ACC112 (cell line): Measurements from ENCODE around the gene TMEM259.

Experiments
- H2AFZ ChIP-seq: fragments of 200-600 bp; sonication (generic); one replicate; pipeline ENCODE4 v1.6.0; 2017; ENCODE audit warnings: antibody characterized with exemption, low read length; ENCODE audit not compliant: unreplicated experiment
- H3K27ac ChIP-seq: fragments of 200-600 bp; sonication (generic); 2 replicates; pipeline ENCODE4 v1.5.1; 2014; ENCODE audit warnings: low read depth, mild to moderate bottlenecking, antibody characterized with exemption, low read length, moderate library complexity
- H3K27me3 ChIP-seq: fragments of 200-600 bp; sonication (generic); 2 replicates; pipeline ENCODE4 v1.6.1; 2014; ENCODE audit warnings: mild to moderate bottlenecking, antibody characterized with exemption, low read length, moderate library complexity, mixed read lengths; ENCODE audit not compliant: insufficient read depth
- H3K36me3 ChIP-seq: fragments of 200-600 bp; sonication (generic); 2 replicates; pipeline ENCODE4 v1.6.1; 2016; ENCODE audit warnings: mild to moderate bottlenecking, antibody characterized with exemption, low read length, moderate library complexity, mixed read lengths; ENCODE audit not compliant: insufficient read depth
- H3K4me1 ChIP-seq: fragments of 200-600 bp; sonication (generic); one replicate; pipeline ENCODE4 v1.6.1; 2016; ENCODE audit warnings: low read length, mixed read lengths; ENCODE audit not compliant: insufficient read depth, unreplicated experiment, control insufficient read depth
- H3K4me3 ChIP-seq: fragments of 200-600 bp; sonication (generic); 2 replicates; pipeline ENCODE4 v1.5.1; 2014; ENCODE audit warnings: mild to moderate bottlenecking, low read depth, low read length
- H3K79me2 ChIP-seq: fragments of 200-600 bp; sonication (generic); one replicate; pipeline ENCODE4 v1.6.0; 2016; ENCODE audit warnings: low read length; ENCODE audit not compliant: control insufficient read depth, unreplicated experiment, insufficient read depth

TMEM259 gene

GRCh38 chr19:1013218-1013617 is 7.7 kb downstream of the TMEM259 start:
- Histone ChIP-seq H3K27ac (no peak overlapping the region), H3K79me2 (peaks cover 48% of the 10 kb centered on the region), H3K27me3 (no peaks in the 10 kb centered on the region), H3K4me3 (no peak overlapping the region), H3K4me1 (peaks cover 21% of the 10 kb centered on the region), H3K36me3 (no peaks in the 10 kb centered on the region), H2AFZ (no peak overlapping the region)

GRCh38 chr19:1012334-1012733 is 8.6 kb downstream of the TMEM259 start:
- H2AFZ ChIP-seq, result no peak overlapping the region
- H3K79me2 ChIP-seq, result peaks cover 40% of the 10 kb centered on the region
- H3K27ac ChIP-seq, result no peak overlapping the region
- H3K36me3 ChIP-seq, result no peaks in the 10 kb centered on the region
- no peak overlapping the region for H3K4me3 ChIP-seq
- H3K4me1 ChIP-seq, result peaks cover 12% of the 10 kb centered on the region
- H3K27me3 ChIP-seq, result no peaks in the 10 kb centered on the region

GRCh38 chr19:1011831-1012333 is 9.0 kb downstream of the TMEM259 start:
- Histone ChIP-seq H3K27ac (no peak overlapping the region), H2AFZ (no peak overlapping the region), H3K79me2 (peaks cover 35% of the 10 kb centered on the region), H3K27me3 (no peaks in the 10 kb centered on the region), H3K36me3 (no peaks in the 10 kb centered on the region), H3K4me1 (peaks cover 8% of the 10 kb centered on the region), H3K4me3 (no peak overlapping the region)

- Histone ChIP-seq H2AFZ (no peak overlapping the region), H3K79me2 (peaks cover 25% of the 10 kb centered on the region), H3K36me3 (no peaks in the 10 kb centered on the region), H3K27ac (no peak overlapping the region), H3K4me3 (no peak overlapping the region), H3K4me1 (no peaks in the 10 kb centered on the region), H3K27me3 (no peaks in the 10 kb centered on the region)
These were observed 10.1 kb downstream of the TMEM259 start for GRCh38 chr19:1010586-1011510.

- H3K27me3 ChIP-seq, result no peaks in the 10 kb centered on the region
- no peak overlapping the region for H3K4me3 ChIP-seq
- no peak overlapping the region for H2AFZ ChIP-seq
- no peaks in the 10 kb centered on the region for H3K4me1 ChIP-seq
- H3K79me2 ChIP-seq, result peaks cover 17% of the 10 kb centered on the region
- H3K27ac ChIP-seq, result no peak overlapping the region
- no peaks in the 10 kb centered on the region for H3K36me3 ChIP-seq
These were observed 10.9 kb downstream of the TMEM259 start for GRCh38 chr19:1009981-1010538.

- Histone ChIP-seq H2AFZ (no peak overlapping the region), H3K36me3 (no peaks in the 10 kb centered on the region), H3K4me1 (no peaks in the 10 kb centered on the region), H3K79me2 (peaks cover 9% of the 10 kb centered on the region), H3K4me3 (no peak overlapping the region), H3K27me3 (no peaks in the 10 kb centered on the region), H3K27ac (no peak overlapping the region)
These were observed 11.6 kb downstream of the TMEM259 start for GRCh38 chr19:1009041-1009980.

GRCh38 chr19:1008268-1009040 is 12.5 kb downstream of the TMEM259 start:
- no peaks in the 10 kb centered on the region for H3K4me1 ChIP-seq
- no peaks in the 10 kb centered on the region for H3K27me3 ChIP-seq
- no peak overlapping the region for H3K4me3 ChIP-seq
- no peak overlapping the region for H3K27ac ChIP-seq
- no peaks in the 10 kb centered on the region for H3K36me3 ChIP-seq
- H2AFZ ChIP-seq, result no peak overlapping the region
- H3K79me2 ChIP-seq, result peaks cover 1% of the 10 kb centered on the region

- Histone ChIP-seq H3K27ac (no peak overlapping the region), H3K79me2 (no peaks in the 10 kb centered on the region), H3K4me1 (no peaks in the 10 kb centered on the region), H3K36me3 (no peaks in the 10 kb centered on the region), H2AFZ (no peak overlapping the region), H3K27me3 (no peaks in the 10 kb centered on the region), H3K4me3 (no peak overlapping the region)
These were observed 13.3 kb downstream of the TMEM259 start for GRCh38 chr19:1007399-1008251.

- Histone ChIP-seq H2AFZ (no peak overlapping the region), H3K27me3 (no peaks in the 10 kb centered on the region), H3K79me2 (no peaks in the 10 kb centered on the region), H3K4me1 (no peaks in the 10 kb centered on the region), H3K4me3 (no peak overlapping the region), H3K27ac (no peak overlapping the region), H3K36me3 (no peaks in the 10 kb centered on the region)
These were observed 14.1 kb downstream of the TMEM259 start for GRCh38 chr19:1006711-1007398.
